Pancreas (tissue), 10 donors: ENCODE results near the gene CBX5. TPM values are rescaled to one million over a fixed set of nuclear protein-coding genes. Genes with fewer than 3 reads are reported as not detected.
"Not testable (repeated sequence)": the region's sequence is repeated elsewhere in the genome, so short reads cannot be mapped to it uniquely, and the experiment has no call there.

Experiments
- ATAC-seq, 4 donors: fragments of 200-7000 bp; cut with Tn5 transposase; one replicate each; pipeline versions ENCODE4 v1.8.0 to v1.9.1; 2020; ENCODE audit warnings: mild to moderate bottlenecking in 4 of 4, moderate library complexity in 4 of 4
- DNase-seq, 6 donors: peaks; one replicate each; pipeline ENCODE4 v3.0.0-alpha.2; 2020
- FAIRE-seq: peaks from 2 replicates; lab custom pipeline; 2012; peaks lifted over from hg19 to GRCh38; lab: Jason Lieb, UNC
- H3K27ac ChIP-seq, 4 donors: fragments of 200-600 bp; sonication (generic); 1 replicate in 3 of 4; 2 replicates in 1 of 4; pipeline versions ENCODE4 v1.5.0 to v1.8.0; 2020
- H3K27me3 ChIP-seq, 4 donors: fragments of 200-600 bp; one replicate each; pipeline ENCODE4 v1.8.0; 2021
- H3K36me3 ChIP-seq, 3 donors: fragments of 200-600 bp; sonication (generic) in 1 of 3; one replicate each; pipeline versions ENCODE4 v1.5.0 to v1.8.0; 2020 to 2021
- H3K4me1 ChIP-seq, 3 donors: fragments of 200-600 bp; one replicate each; pipeline ENCODE4 v1.8.0; 2021
- H3K4me3 ChIP-seq, 4 donors: fragments of 200-600 bp; sonication (generic) in 2 of 4; one replicate each; pipeline versions ENCODE4 v1.5.0 to v1.8.0; 2020 to 2021
- H3K9me3 ChIP-seq, 4 donors: fragments of 200-600 bp; one replicate each; pipeline ENCODE4 v1.8.0; 2021
- WGBS, 2 donors: extraction: QIAGEN DNeasy Blood & Tissue Kit; methylation state at CpG; one replicate each; pipeline ENCODE4 v1.1.7; 2013; 5-methylcytosine and 5-hydroxymethylcytosine counted together
- intact Hi-C, 3 donors: fragments of 100-400 bp; cut with DNase I; formaldehyde crosslinking; loops; one replicate each; pipeline versions ENCODE4 v1.11.1 to v1.14.2; 2022
- polyA plus RNA-seq, 2 donors: library from polyadenylated mRNA; stranded (reverse); fragments of 200-250 nt; gene quantifications; one replicate each; pipeline ENCODE4 v1.2.3, GENCODE V29; 2013
- total RNA-seq, 6 donors: library from RNA; stranded (reverse); fragmentation: NEBNext Ultra II Directional in 4 of 6; extraction: Animal tissue kit (Norgen Biotek cat#: 25700) in 4 of 6; gene quantifications; one replicate each; pipeline versions ENCODE4 v1.2.1 to v1.2.4, GENCODE V29; 2021 to 2023
- TF ChIP-seq, protein P1 (sequence below), 4 donors: fragments of 200-600 bp; sonication (generic) in 3 of 4; IDR thresholded peaks; one replicate each; pipeline versions ENCODE4 v1.5.0 to v1.8.0; 2021; ENCODE audit warnings: antibody characterized with exemption in 4 of 4
- donor health status: healthy with polysubstance abuse.
- donor health status: DM: no; HTN: no; CAD: no; lungs with moderate emphysema.
- donor health status: DM: no; HTN: no; CAD: no.
- donor health status: control.
- donor health status: control.
- donor health status: Bipolar disorder and iron deficiency.
- donor health status: DM: yes; HTN: yes; CAD: no.
- donor health status: DM: no; HTN: no; CAD: no.
- donor health status: DM: no; HTN: no; CAD: no.
- donor health status: DM: yes; HTN: yes; CAD: no.

CBX5 gene
- total and polyA plus RNA-seq, 8 donors = 5.9 to 41.4 (median 24.6) TPM

DNA sequence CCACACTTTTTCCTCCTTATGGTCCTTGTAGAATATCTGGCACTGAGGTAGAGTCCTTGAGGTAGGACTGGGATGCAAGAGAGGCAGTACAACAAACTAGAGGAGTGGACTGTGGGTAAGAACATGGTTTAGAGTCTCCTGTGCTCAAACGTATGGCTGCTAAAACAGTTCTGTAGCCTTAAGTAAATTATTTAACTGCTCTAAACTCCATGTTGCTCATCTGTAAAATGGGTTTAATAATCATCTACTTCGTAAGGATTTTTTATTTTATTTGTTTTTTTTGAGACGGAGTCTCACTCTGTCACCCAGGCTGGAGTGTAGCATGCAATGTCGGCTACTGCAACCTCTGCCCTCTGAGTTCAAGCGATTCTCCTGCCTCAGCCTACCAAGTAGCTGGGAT lies 41.4 kb upstream of the CBX5 start:
- DNase-seq = no peak
- ATAC-seq = no peak
- no peaks in the 10 kb centered on the region for H3K4me1 ChIP-seq
- FAIRE-seq = no peak
- no peaks in the 10 kb centered on the region for H3K9me3 ChIP-seq
- TF ChIP-seq, protein P1, sequence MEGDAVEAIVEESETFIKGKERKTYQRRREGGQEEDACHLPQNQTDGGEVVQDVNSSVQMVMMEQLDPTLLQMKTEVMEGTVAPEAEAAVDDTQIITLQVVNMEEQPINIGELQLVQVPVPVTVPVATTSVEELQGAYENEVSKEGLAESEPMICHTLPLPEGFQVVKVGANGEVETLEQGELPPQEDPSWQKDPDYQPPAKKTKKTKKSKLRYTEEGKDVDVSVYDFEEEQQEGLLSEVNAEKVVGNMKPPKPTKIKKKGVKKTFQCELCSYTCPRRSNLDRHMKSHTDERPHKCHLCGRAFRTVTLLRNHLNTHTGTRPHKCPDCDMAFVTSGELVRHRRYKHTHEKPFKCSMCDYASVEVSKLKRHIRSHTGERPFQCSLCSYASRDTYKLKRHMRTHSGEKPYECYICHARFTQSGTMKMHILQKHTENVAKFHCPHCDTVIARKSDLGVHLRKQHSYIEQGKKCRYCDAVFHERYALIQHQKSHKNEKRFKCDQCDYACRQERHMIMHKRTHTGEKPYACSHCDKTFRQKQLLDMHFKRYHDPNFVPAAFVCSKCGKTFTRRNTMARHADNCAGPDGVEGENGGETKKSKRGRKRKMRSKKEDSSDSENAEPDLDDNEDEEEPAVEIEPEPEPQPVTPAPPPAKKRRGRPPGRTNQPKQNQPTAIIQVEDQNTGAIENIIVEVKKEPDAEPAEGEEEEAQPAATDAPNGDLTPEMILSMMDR (IDR thresholded peaks at IDR 0.05) = no peak
- no peaks in the 10 kb centered on the region for H3K36me3 ChIP-seq
- no peak overlapping the region for H3K4me3 ChIP-seq
- no peak overlapping the region for H3K27ac ChIP-seq
- no peaks in the 10 kb centered on the region for H3K27me3 ChIP-seq
- WGBS, 2 donors = 90 to 95% methylated on average over 5 of the region's 5 CpGs
- intact Hi-C loops = no loop called here

DNA sequence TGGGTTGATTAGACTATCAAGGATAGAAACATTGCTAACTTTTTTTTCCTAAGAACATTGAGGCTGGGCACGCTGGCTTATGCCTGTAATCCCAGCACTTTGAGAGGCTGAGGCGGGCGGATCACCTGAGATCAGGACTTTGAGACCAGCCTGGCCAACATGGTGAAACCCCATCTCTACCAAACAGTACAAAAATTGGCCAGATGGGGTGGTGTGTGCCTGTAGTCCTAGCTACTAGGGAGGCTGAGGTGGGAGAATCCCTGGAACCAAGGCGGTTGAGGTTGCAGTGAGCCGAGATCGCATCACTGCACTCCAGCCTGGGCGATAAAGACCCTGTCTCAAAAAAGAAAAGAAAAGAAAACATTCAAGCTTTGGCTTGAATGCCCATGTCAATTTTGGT lies 32.4 kb upstream of the CBX5 start:
- H3K4me3 ChIP-seq, H3K9me3 ChIP-seq, DNase-seq, intact Hi-C loops, H3K27ac ChIP-seq, FAIRE-seq, H3K36me3 ChIP-seq, H3K4me1 ChIP-seq, ATAC-seq, H3K27me3 ChIP-seq: not testable (repeated sequence)
- WGBS, 2 donors = 87 to 94% methylated on average over 7 of the region's 7 CpGs

DNA sequence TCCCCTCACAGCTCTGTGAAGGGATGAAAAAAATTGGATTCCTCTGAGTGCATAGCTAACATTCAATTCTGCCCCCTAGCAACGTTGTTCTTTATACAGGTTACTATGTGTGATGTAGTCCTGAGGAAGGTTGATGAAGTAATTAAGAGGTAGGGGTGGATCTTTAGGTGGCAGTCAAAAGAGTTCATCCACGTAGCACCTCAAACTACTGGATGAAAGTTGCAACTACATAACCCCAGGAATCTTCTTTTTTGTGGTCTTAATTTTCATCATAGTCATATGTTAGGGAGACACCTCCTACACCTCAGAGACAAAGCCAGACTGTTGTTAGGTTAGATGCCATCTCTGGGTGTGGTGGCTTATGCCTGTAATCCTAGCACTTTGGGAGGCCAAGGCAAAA lies 31.1 kb upstream of the CBX5 start:
- intact Hi-C loops = no loop called here

DNA sequence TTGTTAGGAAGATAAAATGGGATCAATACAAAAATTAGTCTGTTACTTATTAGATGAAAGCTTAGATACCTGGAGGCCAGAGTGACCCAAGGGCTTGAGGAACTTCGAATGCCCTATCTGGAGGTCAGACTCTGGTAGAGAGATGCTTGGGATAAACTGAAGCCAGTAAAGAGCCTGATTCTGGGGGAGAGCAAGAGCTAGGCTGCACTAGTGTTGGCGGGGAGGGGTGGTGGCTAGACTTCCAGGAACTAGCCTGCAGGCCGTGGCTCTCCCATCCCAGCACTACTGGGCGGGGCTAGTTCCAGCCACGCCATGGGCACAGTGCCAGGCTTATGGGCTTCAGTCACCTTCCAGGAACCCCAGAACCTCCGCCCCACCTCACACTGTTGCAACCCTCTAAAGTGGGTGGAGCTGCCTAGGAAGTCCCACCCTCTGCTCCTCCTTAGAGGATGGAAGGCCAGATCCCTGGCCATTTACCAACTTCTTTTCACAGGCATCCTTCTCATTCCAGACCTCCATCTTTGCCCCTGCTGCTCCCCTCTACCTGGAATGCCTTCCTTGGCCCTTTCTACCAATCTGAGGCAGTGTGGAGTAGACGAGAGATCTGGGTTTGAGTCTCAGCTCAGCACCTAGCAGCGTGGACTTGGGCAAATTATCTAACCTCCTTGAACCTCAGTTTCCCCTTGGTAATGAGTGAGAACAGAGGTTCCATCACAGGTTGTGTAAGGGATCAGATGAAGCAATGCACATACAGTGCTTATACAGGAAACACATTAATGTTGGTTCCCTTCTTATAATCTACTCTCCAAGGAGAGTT lies 27.2 kb upstream of the CBX5 start:
- no peak overlapping the region for H3K4me3 ChIP-seq
- ATAC-seq (peak in 3 of 4 donors; percentile 74 to 88 (median 74)), FAIRE-seq (no peak), DNase-seq (peak in 5 of 6 donors; percentile 58 to 78 (median 72))
- H3K9me3 ChIP-seq = no peaks in the 10 kb centered on the region
- no peak overlapping the region for H3K27ac ChIP-seq
- peaks cover 0 to 3% (median 0%) of the 10 kb centered on the region in 3 donors for H3K4me1 ChIP-seq
- TF ChIP-seq, protein P1 (IDR thresholded peaks at IDR 0.05) = no peak
- no peaks in the 10 kb centered on the region for H3K36me3 ChIP-seq
- intact Hi-C loops = loop anchor here in 1 of 3 donors (10.0 kb wide), 1 partner anchor 48 kb away; no protein-coding TSS in a partner anchor
- no peaks in the 10 kb centered on the region for H3K27me3 ChIP-seq
- 67 to 68% methylated on average over 8 of the region's 8 CpGs for WGBS, 2 donors

More for the DNA sequence above, 31.1 kb upstream of the CBX5 start:
- no peak for FAIRE-seq
- Histone ChIP-seq H3K4me3 (no peak overlapping the region), H3K27ac (no peak overlapping the region), H3K9me3 (no peaks in the 10 kb centered on the region), H3K27me3 (no peaks in the 10 kb centered on the region), H3K36me3 (no peaks in the 10 kb centered on the region), H3K4me1 (no peaks in the 10 kb centered on the region)
- WGBS, 2 donors = 62 to 69% methylated on average over 2 of the region's 2 CpGs
- TF ChIP-seq, protein P1 (IDR thresholded peaks at IDR 0.05) = no peak
- no peak for ATAC-seq
- no peak for DNase-seq

DNA sequence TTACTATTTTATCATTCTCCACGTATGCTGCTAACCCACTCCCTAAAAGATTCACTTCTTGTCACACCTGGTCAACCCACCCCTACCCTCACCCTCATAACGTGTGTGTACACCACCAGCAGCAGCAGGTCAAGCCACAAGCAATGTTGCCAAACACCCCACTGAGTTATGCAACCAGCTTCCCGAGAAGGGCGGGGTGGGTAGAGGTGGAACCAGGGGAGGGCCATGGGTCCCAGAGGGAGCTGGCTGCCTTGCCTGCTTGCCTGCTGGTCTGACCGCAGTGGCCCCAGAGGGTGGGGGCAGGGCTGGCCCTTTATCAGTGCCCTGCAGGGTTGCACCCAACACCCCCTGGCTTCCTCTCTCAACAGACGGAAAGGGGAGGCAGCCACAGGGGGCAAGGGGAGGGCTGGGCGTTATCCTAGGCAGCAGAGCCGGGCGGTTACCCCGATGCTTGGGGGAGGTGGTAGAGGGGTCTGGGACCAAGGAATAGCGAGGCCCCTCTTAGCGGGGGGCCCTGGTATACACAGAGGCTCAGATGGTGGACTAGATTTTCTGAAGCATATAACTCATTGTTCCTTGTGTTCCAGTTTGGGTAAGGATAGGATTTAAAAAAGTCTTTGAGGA lies 24.4 kb upstream of the CBX5 start:
- no peak overlapping the region for H3K27ac ChIP-seq
- intact Hi-C loops = loop anchor here in 1 of 3 donors (10.0 kb wide), 1 partner anchor 51 kb away; no protein-coding TSS in a partner anchor
- H3K27me3 ChIP-seq = no peaks in the 10 kb centered on the region
- FAIRE-seq = no peak
- DNase-seq = peak; percentile 67 to 84 (median 72)
- H3K4me3 ChIP-seq = no peak overlapping the region
- peaks cover 0 to 6% (median 0%) of the 10 kb centered on the region in 3 donors for H3K4me1 ChIP-seq
- ATAC-seq = peak; percentile 78 to 86 (median 80)
- 26 to 28% methylated on average over 12 of the region's 12 CpGs for WGBS, 2 donors
- TF ChIP-seq, protein P1 (IDR thresholded peaks at IDR 0.05) = no peak
- no peaks in the 10 kb centered on the region for H3K36me3 ChIP-seq
- no peaks in the 10 kb centered on the region for H3K9me3 ChIP-seq
